Gastrocnemius medialis (tissue), 4 donors: ENCODE data around the gene AOC2.

Experiments used
- POLR2A ChIP-seq, 2 donors: fragments of 450-650 bp; IDR thresholded peaks; one replicate each; pipeline ENCODE4 v1.6.1; 2017; ENCODE audit warnings: antibody characterized with exemption in 2 of 2, mild to moderate bottlenecking in 2 of 2, moderate library complexity in 2 of 2
- TF ChIP-seq, protein P1 (sequence below), 5 experiments: fragments of 450-650 bp in 3 of 5; fragments of 200-600 bp in 2 of 5; sonication (generic) in 2 of 5; IDR thresholded peaks in 4 of 5; conservative IDR thresholded peaks in 1 of 5; 1 replicate in 4 of 5; 2 replicates in 1 of 5; pipeline ENCODE4 v1.5.1; 2016 to 2019; ENCODE audit warnings: antibody characterized with exemption in 5 of 5, mild to moderate bottlenecking in 3 of 5, moderate library complexity in 3 of 5

DNA sequence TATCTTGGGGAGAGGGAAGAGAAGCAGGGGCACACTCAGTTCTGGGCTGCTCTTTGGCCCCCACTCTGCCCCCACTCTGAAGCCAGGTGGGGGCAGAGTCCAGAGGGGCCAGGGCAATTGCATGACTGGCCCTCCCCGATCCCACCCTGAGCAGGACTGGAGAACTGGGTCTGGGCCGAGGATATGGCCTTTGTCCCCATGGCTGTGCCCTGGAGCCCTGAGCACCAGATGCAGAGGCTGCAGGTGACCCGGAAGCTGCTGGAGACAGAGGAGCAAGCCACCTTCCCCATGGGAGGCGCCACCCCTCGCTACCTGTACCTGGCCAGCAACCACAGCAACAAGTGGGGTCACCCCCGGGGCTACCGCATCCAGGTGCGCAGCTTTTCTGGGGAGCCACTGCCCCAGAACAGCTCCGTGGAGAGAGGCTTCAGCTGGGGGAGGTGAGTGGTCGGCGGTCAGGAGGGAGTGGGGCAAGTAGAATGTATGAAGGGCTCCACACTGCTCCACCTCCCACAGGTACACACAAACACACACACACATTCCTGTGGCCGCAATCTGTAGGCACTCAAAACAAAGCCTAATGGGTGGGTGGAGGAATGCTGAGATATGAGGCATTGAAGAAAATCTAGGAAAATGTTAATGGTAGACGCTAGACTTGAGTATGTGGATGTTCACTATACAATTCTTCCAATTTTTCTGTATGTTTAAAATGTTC, 28.0 kb downstream of the AOC2 start:
- TF ChIP-seq, protein P1, sequence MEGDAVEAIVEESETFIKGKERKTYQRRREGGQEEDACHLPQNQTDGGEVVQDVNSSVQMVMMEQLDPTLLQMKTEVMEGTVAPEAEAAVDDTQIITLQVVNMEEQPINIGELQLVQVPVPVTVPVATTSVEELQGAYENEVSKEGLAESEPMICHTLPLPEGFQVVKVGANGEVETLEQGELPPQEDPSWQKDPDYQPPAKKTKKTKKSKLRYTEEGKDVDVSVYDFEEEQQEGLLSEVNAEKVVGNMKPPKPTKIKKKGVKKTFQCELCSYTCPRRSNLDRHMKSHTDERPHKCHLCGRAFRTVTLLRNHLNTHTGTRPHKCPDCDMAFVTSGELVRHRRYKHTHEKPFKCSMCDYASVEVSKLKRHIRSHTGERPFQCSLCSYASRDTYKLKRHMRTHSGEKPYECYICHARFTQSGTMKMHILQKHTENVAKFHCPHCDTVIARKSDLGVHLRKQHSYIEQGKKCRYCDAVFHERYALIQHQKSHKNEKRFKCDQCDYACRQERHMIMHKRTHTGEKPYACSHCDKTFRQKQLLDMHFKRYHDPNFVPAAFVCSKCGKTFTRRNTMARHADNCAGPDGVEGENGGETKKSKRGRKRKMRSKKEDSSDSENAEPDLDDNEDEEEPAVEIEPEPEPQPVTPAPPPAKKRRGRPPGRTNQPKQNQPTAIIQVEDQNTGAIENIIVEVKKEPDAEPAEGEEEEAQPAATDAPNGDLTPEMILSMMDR (IDR thresholded peaks at IDR 0.05 in 4 of 5, conservative IDR thresholded peaks at IDR 0.05 in 1 of 5) = no peak
- no peak for TF ChIP-seq POLR2A (IDR thresholded peaks at IDR 0.05)
